ENCODE data around the gene JAG1.
"Not testable (repeated sequence)": the region's sequence is repeated elsewhere in the genome, so short reads cannot be mapped to it uniquely, and the experiment has no call there.

The JAG1 gene

DNA sequence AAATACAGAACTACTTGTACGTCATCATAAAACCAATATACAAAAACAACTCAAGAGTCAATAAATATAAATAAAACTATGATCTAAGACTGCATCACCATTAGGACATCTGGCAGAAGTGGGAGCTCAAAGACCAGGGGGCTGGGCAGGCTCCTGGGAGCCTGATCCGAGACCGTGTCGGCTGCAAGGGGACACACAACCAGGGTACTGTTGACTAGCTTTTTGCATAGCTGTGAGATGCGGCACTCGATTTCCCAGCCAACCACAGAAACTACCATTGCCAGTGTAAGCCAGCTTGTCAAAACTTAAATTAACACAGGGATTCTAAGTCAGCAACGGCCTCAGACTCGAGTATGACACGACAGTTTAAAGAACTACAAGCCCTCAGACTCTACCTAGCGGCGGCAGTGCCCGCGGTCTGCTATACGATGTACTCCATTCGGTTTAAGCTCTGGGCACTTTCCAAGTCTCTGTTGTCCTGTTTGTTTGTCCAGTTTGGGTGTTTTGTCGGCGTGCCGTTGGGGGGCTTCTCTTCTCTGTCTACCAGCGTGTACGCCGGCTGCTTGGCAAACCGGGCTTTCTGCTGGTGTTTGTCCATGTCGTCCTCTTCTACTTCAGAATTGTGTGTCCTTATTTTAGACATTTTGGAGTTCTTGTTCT, 34.6 kb downstream of the JAG1 start:
- no peak for DNase-seq (ENCODE audit: low read depth in 2 of 2, low spot score in 1 of 2)

GRCh38 chr20:10637563-10637962, 36.2 kb downstream of the JAG1 start:
- DNase-seq (ENCODE audit: low read depth in 2 of 2, low spot score in 1 of 2), result no peak

DNA sequence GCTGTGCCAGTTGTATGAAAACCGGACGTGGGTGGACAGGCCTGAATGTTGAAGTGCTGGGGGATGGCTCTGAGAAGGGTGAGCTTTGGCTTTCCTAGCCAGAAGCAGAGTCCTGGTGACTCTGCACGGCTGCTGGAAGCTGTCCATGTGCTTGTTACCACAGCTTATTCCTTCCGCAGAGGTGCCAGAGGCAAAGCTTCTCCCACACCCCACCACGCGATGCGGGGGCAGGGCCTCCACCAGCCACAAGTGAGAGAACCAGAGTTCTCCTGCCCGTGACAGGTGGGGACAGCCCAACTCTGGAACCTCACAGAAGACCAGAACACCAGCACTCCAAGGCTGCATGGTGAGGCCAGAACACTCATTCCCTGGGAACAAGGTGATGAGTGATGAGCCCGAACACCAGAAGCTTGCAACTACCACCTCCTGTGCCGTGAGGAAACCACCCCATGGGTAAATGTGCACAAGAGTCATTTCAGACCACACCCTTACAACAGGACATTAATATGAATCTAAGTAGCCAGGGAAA, 36.7 kb downstream of the JAG1 start:
- DNase-seq (ENCODE audit: low read depth in 2 of 2, low spot score in 1 of 2), result no peak

- no peak for DNase-seq (ENCODE audit: low read depth in 2 of 2, low spot score in 1 of 2)
Observed at GRCh38 chr20:10636326-10636818, 37.4 kb downstream of the JAG1 start.

GRCh38 chr20:10635476-10636208, 38.2 kb downstream of the JAG1 start:
- no peak for DNase-seq (ENCODE audit: low read depth in 2 of 2, low spot score in 1 of 2)

DNA sequence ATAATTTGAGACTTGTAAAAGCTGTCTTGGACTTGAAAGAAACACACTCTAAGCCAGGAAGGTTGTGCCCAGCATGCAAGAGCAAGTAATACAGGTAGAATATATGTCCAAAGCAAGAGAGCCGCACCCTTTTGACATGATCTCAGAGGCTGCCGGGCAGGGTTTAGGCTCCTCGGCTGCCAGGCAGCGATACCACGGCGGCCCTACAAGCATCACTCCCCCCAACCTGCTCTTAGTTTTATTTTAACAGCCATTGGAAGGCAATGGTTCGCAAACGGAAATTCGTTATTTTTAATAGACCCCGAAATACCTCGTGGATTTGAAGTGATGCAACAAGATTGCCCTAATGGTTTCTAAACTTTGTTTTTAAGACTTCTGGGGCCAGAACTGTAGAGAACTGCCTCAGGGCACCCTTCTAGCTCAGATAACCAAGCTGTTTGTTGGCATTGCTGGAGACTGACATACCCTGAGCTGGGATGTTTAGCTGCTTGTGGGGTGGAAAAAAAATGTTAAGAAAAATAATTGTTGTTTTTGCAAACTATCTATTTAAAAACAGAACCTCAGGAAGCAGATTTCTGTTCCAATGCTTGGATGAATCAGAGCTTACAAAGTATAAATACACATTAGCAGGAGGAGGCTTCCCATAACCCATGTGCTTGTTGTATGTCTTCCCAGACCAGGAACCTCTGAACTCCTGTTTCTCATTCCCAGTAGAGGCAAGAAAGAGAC, 39.0 kb downstream of the JAG1 start:
- DNase-seq (ENCODE audit: low read depth in 2 of 2, low spot score in 1 of 2), result no peak

DNA sequence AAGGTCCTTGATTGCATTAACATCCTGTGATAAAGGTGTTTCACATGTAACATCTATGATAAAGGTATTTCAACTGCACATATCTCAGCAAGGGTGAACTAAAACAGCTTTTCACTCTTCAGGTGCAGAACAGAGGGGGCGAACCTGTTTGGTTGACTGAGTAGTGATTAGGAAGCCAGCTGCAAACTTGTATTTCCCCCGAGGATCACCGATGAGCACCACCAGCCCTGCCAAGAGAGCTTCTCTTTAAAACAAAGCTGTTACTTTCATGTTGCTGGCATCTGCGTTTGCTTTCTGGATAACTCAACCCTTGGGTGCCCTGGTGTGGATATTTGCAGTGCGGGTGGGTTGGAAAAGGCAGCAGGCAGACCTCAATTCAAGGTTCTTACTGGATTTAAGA, 39.6 kb downstream of the JAG1 start:
- DNase-seq (ENCODE audit: low read depth in 2 of 2, low spot score in 1 of 2), result no peak

DNA sequence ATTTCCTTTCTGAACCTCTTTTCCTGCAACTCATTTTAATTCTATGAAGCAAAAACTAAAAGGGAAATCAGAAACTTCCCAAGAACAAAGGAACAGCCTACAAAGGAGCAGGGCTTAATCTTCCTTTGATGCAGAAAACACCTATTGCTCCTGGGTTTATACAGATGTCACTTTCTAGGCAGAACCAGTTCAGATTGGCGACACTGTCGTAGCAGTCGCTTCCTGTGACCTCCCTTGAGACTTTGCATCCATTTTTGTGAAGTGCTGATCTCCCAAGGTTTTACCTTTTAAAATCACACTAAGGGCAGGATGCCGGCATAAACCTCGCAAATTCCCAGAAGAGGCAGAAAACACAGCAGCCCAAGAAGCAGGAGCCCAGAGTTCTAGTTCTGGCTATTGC, 40.1 kb downstream of the JAG1 start:
- no peak for DNase-seq (ENCODE audit: low read depth in 2 of 2, low spot score in 1 of 2)

GRCh38 chr20:10632721-10633509, 40.9 kb downstream of the JAG1 start:
- DNase-seq (ENCODE audit: low read depth in 2 of 2, low spot score in 1 of 2), result no peak

DNA sequence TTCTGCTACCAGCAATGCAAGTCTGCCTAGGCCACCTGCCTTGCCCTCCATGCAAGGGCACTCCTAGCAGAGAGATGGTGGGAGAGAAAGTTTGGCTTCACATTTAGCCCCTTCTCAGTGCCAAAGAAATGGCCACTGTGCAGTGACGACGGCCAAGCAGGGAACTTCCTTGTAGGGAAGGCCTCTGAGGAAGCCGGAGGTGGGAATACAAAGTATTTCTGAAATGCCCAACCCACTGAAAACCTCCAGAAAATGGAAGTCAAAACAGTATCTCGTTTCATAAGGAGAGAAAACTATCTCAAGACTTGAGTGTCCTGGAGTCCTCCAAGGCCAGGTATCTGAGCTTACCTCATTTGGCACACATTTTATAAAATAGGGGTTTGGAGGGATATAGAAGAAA, 42.7 kb downstream of the JAG1 start:
- no peak for DNase-seq (ENCODE audit: low read depth in 2 of 2, low spot score in 1 of 2)

GRCh38 chr20:10629946-10630650, 43.7 kb downstream of the JAG1 start:
- DNase-seq (ENCODE audit: low read depth in 2 of 2, low spot score in 1 of 2), result no peak

DNA sequence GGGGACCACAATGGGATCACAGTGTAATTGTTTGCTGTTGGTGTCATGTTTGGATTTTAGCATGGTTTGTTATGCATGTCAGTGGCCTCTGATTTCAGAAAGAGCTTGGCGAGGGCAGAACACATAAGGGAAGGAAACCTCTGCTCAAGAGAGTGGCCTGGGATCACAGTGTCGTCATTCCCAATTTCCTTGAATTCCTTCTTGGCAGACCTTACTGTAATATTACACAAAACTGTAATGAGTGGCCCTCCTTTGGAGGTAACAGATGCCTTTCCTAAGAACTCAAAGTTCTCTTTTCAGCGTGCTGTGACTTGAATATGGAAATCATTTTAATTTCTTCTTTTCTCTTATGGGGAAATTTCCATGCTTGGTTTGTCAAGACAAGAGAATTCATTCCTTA, 46.9 kb downstream of the JAG1 start:
- DNase-seq (ENCODE audit: low read depth in 2 of 2, low spot score in 1 of 2), result no peak

GRCh38 chr20:10625641-10626040, 48.2 kb downstream of the JAG1 start:
- no peak for DNase-seq (ENCODE audit: low read depth in 2 of 2, low spot score in 1 of 2)

- DNase-seq (ENCODE audit: low read depth in 2 of 2, low spot score in 1 of 2), result no peak
Observed at GRCh38 chr20:10622657-10623418, 51.0 kb downstream of the JAG1 start.

DNA sequence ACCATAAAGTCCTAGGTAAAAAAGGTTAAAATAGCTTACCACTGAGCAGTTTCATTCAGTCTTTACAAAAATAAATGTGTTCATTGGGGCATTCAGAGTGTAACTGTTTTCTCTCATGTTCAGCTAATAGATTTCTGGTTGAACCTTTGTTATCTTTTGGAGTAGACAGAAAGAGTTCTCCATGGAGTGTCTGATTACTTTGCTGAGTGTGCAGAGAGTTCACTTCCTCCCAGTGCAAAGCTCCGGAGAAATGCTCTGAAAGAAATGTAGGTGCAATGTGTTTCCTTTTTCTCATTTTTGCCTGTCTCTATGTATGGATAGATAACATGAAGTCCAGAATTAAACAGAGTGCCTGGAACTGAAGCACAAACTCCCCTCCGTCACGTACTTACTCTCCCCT, 52.6 kb downstream of the JAG1 start:
- DNase-seq (ENCODE audit: low read depth in 2 of 2, low spot score in 1 of 2), result no peak

- no peak for DNase-seq (ENCODE audit: low read depth in 2 of 2, low spot score in 1 of 2)
Observed at GRCh38 chr20:10619427-10619826, 54.4 kb downstream of the JAG1 start.

- no peak for DNase-seq (ENCODE audit: low read depth in 2 of 2, low spot score in 1 of 2)
Observed at GRCh38 chr20:10618611-10619245, 55.1 kb downstream of the JAG1 start.

DNA sequence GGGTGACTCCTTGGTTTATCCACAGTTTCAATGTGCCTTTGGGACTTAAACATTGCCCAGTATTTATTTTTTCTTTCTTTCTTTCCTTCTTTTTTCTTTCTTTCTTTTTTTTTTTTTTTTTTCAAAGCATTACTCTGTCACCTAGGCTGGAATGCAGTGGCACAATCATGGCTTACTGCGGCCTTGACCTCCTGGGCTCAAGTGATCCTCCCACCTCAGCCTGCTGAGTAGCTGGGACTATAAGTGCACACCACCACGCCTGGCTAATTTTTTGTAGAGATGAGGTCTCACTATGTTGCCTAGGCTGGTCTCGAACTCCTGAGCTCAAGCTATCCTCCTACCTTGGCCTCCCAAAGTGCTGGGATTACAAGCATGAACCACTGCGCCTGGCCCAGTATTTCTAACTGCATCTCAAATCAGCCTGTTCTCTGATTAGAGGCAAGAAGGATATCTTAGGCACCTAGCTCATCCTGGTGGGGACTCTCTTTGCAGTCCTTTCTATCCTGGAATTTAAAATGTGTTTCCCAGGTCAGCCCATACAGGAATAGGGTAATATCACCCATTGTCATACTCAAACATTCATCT, 56.2 kb downstream of the JAG1 start:
- DNase-seq (ENCODE audit: low read depth in 2 of 2, low spot score in 1 of 2), result not testable (repeated sequence)

DNA sequence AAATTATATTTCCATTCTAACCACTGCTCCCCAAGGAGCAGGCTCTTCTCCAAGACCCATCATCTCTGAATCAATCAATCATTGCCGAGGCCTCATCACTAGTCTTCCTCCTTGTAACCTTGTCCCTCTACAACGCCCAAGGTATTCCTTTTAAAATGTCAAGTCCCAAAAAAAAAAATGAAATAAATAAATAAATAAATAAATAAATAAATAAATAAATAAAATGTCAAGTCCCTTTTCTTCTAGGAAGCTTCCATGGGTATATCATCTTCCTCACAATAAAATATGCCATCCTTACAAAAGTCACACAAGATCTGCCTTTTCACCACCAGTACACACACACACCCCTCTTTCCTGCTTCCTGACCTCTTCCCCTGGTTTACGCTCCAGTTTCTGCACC, 57.6 kb downstream of the JAG1 start:
- no peak for DNase-seq (ENCODE audit: low read depth in 2 of 2, low spot score in 1 of 2)
